Stimulated activated CD8-positive, alpha-beta memory T cell treated with anti-CD3 and anti-CD28 coated beads, Interleukin-15, amount 100 ng/mL, for 1 hour (primary cell): ENCODE data around the gene USP22.

ENCODE experiments used
- DNase-seq: peaks from one replicate; pipeline ENCODE4 v3.0.0-alpha.2; 2020; ENCODE audit warnings: low read depth

USP22 gene

DNA sequence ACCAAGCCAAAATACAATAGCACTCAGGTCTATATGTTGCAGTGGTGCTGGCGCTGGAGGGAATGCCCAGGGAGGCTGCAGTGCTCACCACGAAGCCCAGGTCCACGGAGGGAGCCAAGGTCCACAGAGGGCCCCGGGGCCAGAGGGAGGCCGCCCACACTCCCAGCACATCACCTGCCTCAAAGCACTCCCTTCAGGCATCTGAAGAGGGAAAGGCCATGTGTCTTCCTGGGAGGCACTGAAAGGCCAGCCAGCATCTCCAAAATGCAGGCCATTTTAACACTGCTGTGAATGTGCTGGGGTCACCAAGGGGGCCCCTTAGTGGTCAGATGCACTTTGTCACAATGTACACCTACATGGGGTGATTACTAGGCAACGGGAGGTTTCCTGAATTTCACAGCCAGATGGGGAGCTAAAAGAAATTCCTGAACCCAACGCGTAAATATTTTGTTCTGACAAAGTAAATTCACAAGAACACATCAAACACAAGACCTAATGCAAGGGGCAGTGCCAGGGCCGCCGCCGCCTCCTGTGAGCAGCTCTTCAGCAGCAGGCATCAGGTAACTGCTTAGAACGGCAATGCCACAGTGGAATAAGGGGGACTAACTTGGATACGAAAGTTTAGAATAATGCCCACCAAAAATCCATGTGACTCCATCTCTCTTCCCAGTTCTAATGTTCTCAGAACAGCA lies 42.8 kb downstream of the USP22 start:
- no peak for DNase-seq

DNA sequence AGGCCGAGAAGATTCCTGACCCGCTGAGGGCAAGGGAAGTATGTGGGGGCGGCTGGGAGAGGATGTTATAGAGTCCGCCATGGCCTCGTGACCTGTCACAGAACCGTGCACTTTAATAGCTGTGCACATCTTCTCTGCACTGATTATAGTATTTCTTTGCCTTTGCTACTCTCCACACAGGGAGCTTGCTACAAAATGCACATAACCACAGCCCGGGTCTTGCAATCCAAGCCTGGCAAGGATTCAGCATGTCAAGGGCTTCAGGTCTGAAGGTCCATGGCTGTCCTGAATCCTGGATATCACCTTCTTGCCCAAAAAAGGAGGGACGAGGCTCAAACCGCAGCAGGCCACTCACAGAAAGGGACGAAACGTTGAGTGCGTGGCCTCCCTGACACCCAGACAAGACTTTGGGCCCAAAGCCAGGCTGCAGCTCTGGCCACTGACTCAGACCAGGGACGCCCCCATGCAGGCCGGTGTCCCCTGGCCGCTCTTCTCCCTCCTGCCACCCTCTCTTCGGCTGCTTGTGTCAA lies 43.7 kb downstream of the USP22 start:
- DNase-seq, result no peak

DNA sequence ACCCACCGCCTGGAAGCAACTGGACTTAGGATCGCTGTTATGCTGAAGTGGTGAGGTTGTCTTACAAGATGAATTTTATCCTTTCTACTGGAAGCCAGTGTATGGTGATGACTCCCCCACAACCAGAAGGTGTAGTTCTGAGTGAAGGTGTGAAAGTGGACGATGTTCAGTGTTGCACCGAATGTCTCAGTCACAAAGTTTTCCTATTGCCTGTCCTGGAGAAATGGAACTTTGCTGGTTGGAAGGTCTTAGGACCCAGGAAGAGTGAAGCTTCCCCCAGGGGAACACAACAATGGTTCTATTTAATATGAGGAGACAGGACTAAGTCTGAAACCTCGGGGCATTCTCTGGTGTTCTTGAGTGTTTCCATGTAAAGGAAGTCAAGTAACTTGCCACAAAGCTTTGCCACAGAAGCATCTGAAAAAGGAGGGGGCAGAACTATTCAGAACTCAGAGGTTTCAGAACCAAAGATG lies 44.2 kb downstream of the USP22 start:
- DNase-seq, result no peak

DNA sequence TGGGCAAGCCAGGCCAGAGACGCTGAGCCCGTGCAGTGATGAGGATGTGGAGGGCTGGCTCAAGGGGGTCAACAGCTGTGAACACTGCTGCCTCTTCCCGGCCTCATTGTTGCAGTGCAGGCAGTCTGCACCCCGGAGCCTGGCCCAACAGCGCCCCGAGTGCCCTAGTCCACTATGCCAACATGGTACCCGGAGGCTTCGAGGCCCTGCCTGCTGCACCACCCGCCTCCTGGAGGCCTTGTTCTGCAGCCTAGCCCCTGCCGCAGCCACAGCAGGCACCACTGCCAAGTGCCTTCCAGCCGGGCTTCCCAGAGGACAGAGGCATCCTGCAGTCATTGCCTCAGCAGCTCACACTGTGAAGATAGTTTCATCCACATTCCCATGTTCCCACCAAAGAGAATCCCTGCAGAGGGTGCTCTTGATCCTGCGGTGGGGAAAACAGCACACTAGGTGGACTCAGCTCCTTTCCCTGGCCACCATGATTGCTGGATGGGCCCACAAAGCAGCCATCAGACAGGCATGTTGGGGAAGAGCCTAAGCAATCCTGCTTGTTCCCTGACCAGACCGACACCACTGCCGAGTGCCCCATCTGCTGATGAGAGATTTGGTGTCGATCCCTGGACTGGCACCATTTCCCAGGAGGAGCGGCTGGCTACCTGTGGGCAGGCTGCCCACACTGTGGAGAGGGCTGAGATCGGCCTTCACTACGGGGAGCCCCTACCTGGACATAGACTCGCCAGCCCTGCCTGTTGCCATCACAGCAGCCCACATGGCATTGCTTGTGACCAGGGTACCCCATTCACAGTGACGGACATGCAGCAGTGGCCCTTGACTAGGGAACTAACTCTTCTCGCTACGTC lies 44.9 kb downstream of the USP22 start:
- no peak for DNase-seq

DNA sequence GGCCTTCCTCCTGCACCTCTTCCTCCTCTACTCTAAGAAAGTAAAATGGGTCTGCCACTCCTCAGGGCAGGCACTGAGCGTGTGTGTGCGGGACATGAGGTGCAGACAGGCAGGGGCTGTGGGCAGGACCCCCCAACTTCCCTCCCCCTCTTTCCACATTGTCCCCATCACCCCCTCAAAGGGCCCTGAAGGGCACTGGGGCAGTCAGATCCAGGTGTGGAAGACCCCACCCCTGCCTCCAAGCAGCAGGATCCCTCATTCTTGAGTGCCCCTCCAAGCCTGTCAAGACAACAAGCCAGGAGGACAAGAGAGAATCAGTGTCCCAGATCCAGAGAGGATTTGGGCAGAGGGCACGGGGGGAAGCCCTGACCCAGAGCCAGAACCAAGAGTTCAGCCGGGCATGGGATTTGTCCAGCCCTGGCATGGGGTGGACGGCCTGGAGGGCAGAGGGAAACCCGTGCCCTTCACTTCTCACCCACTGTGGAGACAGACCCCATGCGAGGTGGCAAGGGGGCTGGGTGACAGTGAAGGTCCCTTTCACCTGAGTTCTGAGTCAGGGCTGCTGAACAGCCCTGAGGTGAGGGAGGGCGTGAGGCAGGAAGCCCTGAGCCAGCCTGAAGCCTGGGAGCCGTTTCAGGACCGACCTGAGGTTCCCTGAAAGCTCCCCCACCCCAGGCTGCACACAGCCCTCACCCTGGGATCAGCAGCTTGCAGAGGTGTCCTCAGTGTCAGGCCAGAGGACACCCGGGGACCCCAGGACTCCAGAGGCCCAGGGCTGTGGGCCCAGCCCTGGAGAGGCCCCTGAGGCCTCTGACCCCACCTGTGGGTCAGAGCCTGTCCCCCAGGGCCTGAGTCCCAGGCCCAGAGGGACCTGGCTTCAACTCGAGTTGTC lies 45.8 kb downstream of the USP22 start:
- no peak for DNase-seq

DNA sequence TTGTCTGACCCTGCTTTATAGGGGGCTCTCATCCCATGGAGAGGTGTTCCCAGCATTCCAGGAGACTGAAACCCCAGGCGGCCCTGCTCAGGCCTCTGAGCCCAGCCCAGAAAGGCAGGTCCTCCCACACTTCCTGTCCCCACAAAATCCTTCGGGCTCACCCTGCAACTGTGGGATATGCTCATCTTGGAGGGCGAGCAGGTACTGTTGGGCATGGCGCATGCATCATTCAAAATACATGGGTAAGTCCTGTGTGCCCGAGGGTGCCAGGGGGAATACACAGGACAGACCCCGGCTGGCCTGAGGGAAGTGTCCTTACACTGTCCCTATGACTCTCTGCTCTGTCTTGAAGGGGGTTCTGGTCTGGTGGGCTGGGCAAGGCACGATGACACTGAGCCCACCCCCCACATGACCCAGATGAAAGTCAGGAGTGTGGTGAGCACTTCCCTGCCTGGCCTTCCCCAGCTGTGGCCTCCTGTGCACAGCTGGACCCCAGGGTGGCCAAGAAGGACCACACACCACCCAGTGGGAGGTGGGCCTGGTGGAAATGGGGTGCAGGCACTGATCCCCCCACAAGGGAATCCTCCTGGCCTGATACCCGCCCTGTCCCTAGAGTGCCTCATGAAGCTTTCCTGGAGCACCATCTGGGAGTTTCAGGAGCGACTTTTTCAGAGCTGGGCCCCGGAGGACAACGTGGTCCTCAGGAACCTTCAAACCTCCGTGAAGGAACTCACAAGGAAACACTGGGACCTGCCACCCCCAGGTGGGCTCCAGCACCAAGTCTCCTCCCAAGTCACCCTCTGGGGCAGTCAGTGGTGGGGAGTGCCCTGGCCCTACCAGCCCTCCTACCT lies 46.7 kb downstream of the USP22 start:
- DNase-seq, result no peak

DNA sequence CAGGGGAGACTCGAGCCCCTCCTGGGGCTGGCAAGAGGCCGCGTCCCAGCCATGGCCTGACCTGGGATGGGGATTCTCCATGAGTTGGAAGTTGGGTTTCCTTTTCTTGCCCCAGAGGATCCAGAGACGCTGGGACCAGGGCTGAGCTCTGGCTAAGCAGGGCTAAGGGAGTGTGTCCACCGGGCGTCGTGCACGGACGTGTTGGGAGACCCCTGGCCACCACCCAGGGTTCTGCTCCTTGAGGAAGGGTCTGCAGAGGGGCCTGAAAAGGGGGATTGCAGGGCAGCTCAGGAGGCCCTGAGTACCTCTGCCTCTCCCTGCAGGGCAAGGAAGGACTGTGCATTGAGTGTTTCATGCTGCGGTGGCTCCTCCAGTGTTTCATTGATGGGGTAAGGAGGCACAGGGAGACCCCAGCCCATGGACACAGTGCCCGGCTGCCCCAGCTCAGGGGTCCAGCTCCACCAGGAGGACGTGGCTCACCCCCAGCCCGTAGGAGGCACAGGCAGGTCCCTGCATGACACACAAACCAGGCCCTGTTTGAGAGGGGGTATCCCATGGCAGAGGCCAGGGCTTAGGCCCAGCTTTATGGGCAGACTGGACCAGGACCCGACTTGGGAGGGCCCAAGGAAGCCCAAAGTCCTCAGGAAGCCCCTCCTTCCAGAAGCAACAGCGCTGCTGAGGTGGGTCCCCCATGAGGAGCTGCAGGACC lies 47.5 kb downstream of the USP22 start:
- no peak for DNase-seq

DNA sequence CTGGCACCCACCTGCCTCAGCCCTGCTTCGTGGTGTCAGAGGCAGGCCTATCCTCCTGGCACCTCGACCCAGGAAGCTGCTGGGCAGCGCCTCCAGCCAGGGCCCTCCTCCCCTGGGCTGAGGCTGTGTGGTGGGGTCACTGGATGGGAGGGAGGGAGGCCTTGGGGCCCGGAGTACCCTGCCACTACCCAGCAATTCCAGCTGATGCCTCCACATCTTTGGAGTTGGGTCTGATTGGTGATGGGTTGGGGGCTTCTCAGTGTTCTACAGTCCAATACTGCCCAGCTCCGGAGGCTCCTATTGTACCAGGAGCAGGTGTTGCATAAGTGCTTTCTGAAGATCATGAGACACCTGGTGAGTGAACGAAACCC lies 48.0 kb downstream of the USP22 start:
- DNase-seq, result no peak

DNA sequence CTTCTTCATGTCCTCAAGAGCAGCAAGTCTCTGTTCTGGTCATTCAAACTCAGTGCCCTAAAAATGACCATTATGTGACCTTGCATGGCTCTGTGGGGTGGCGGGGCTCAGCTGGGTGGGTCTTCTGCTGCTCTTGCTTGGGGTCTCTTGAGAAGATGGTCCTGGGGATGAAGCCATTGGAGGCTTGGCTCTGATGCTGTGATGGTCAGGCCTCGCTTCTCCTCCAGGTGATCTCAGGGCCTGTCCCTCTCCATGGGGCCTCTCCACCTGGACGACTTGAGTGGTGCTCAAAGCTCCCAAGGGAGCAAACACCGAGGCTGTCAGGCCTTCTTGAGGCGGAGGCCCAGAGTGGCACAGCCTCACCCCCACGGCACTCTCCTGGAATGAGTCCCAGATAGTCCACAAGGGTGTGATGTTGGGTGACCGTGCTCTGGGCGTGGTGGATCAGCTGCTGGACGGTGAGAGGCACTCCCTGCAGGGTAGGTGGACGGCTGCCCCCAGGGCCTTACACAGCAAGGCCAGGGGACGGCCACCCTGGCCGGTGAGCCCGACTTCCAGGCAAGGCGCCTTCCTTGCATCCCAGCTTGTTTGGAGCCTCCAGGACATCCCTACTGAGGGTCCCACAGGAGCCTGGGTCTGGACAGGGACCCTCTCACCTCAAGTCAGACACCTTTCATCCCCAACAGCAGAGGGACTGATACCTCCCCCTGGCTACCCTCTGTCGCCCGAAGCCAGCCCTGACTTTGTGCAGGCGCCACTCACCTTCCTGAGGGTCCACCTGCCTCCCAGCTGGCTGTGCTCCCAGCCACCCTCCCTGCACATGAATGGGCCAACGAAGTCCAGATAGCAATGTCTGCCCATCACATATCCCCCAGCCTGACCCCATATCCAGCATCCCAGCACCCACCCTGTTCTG lies 48.7 kb downstream of the USP22 start:
- DNase-seq, result no peak

DNA sequence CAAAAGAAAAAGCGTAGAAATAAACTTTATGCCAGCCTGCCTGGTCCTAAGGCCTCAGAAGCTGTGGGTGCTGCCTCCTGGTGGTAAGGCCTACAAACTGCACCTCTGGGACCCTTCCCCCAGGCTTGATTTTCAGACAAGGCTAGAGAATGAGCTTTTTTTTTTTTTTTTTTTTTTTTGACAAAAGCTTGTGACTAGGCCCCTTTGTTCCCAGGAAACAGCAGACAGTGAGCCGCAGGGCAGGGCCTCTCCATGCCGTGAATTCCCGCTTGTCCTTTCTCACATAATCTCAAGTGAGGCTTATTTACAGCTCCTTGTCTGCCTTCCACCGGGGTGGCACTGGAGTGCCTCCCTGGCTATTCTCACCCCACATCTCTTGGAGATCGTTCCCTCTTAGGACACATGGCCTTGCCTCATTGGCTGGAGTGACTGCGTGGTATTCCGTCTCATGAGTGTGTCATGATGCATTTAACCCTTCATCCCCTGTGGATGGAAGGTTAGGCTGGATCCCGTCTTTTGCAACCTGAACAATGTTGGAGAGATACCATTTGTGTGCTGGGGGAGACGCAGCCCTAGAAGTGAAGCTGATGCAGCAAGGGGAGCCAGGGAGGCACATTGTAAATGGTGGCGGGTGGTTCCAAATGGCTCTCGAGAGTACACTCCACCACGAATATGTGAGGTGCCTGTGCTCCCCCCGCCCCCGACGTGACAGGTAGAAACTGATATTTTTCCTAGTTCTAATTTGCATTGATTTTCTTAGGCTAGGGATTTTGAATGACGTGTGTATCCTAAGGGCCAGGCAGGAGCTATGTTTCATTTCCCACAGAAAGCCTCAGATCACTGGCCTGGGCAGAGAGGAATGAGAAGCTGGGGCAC lies 49.6 kb downstream of the USP22 start:
- peak; percentile 35 for DNase-seq

DNA sequence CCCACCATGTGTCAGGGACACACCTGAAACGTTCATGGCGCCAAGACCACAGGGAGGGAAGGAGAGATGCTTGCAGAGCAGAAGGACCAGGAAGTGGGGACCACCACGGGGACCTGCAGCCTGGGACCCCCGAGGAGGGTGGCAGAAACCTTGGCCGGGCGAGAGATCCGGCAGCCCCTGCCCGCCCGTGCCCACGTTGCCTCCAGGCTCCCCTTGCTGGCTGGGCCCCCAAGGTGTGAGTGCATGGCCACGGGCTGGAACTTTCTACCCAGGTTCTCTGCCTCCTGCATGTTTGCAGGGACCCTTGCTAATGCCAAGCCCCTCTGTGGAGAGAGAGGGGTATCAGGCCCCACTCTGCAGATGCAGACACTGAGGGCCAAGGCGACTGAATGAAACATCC lies 50.4 kb downstream of the USP22 start:
- DNase-seq, result no peak

DNA sequence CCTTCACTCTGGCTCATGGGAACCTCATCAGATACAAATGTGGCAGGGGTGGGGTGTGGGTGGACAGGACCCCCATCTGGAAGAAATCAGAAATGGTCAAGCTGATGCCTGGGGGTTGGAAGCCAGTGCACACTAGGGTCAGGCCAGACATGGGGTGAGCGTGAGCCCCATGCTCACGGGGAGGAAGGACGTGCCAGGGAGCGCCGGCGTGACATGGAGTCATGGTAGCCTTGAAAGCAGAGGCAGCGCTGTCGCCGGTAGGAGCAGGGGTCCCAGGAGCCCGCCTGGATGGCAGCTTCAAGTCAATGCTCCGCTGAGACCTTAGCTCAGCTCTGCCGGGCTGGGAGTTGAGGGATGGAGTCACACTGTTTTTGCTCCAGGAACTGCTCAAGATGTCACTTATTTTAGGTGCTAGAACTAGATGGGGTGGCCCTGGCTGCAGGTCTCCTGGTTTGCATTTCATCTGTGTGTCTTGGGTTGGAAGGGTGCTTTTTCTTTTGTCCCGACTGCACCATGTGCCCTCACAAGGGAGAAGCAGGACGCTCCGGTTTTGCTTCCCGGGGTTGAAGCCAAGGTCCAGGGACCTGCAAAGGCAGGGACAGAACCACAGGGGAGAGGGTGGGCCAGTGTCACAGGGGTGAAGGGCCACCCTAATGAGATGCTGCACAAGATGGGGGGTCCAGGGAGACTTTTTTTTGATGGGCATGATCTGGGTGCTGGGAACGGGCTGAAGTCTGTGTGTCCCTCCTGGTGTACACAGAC lies 51.4 kb downstream of the USP22 start:
- no peak for DNase-seq

DNA sequence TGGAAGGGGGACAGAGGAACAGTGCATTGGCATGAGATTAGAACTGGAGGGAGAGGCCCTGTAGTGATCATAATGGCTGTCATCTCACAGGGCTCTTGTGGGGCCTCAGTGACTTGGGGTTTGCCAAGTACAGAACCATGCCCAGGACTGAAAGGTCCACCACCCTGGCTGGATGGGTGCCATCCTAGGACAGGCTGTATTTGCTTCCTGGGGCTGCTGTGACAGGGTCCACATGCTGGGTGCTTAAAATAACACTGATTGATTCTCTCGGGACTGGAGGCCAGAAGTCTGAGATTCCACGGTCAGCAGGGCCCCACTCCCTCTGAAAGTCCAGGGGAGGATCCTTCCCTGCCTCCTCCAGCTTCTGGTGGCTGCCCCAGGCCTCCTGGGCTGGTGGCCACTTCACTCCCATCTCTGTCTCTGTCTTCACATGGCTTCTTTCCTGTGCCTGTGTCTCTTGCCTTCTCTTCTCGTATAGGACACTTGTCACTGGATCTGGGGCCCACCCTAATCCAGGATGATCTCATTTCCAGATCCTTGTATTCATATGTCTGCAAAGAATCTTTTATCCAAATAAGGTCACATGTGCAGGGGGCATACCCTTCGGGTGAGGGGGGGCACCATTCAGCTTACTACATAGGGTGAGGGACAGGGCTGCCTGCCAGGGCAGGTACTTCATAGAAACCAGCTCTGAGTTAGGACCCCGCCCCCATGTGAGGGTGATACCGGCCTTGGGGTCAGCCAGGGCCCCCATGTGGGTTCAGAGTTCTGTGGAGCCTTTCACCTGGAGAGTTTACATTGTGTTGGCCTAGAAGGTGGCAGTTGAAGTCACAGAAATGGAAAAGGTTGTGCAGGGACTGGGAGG lies 52.6 kb downstream of the USP22 start:
- DNase-seq, result no peak

DNA sequence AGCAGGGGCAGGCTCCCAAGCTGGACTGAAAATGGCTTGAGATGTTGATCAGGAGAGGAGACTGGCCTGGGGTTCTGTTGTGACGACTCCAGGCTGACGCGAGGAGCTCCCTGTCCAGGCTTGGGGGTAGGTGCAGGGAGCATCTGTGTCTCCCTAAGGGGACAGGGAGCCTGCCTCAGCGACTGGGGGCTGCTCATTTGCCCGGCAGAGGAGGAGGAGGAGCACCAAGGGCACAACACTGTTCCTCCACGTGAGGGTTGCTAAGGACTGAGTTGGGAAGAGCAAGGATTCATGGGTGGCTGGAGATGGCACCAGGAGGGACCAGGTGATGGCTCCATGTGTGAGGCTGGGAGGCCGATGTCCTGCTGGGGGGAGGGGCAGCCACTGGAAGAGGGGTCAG lies 53.3 kb downstream of the USP22 start:
- no peak for DNase-seq

DNA sequence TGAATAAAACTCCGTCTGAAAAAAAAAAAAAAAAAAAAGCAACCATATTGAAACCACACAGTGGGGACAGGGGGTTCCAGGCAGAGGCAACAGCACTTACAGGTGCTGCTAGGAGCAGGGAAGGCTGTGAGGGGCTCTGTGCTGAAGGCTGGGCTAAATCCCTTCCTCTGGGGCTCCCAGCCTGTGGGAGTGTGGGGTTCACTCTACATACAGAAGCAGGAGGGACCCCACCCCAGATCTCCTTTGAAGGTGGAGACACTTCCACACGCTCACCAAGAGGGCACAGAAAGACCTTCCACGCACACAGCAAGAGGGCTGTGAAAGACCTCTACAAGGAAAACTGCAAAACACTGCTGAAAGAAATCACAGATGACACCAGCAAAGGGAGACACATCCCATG lies 53.9 kb downstream of the USP22 start:
- no peak for DNase-seq

DNA sequence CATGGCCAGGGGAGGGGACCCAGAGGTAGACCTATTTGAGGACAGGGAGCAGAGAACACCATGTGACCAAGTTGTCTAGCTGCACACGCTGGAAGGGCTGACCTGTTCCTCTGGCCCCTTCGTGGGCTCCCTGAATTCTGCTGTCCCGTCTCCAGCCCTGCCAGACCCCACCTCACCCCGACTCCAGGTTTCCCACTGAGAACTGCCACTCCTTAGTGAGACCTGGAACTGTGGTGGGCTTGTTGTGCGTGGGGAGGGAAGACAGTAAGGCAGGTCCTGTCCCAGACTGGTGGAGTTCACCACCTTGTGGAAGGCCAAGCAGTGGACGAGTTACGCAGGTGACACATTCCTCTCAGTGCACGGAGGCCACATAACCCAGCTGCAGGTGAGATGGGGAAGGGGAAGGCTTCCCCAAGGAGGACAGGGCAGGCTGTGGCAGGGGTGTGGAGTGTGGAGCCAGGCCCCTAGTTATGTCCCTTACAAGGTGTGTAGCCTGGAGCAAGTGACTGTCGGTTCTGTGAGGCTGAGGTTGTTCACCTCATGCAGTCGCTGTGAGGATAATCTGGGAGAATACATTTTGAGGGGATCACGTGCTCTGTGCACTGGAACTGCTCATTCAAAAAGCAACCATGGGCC lies 54.7 kb downstream of the USP22 start:
- DNase-seq, result no peak
